GM21390 (cell line): Measurements from ENCODE around the gene PHKG1.
"Not testable (repeated sequence)": the region's sequence is repeated elsewhere in the genome, so short reads cannot be mapped to it uniquely, and the experiment has no call there.

Source experiments
- ATAC-seq: cut with Tn5 transposase; IDR thresholded peaks from one replicate; pipeline ENCODE4 v1.9.1; 2021; ENCODE audit not compliant: unreplicated experiment

The PHKG1 gene

DNA sequence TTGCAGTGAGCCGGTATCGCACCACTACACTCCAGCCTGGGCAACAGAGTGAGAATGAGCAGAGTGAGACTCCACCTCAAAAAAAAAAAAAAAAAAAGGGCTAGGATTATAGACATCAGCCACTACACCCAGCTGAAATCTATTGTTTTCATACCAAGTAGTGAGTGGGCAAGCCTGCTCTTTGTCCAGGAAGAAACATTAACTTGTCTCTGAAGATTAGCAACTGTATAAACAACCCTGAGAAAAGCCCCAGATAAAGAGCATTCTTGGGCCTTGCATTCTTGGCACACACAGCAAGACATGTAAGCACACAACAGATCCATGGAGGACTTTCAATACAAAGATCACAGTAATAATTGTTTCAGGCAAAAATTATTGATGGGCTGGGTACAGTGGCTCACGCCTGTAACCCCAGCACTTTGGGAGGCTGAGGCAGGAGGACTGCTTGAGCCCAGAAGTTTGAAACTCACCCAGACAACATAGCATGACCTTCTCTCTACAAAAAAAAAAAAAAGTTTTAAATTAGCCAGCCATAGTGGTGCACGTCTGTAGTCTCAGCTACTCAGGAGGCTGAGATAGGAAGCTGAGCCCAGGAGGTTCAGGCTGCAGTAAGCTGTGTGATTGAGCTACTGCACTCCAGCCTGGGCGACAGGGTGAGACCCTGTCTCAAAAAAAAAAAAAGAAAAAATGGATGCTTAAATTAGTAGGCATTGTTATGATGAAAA is 45.9 kb downstream of the PHKG1 start:
- ATAC-seq = no peak

DNA sequence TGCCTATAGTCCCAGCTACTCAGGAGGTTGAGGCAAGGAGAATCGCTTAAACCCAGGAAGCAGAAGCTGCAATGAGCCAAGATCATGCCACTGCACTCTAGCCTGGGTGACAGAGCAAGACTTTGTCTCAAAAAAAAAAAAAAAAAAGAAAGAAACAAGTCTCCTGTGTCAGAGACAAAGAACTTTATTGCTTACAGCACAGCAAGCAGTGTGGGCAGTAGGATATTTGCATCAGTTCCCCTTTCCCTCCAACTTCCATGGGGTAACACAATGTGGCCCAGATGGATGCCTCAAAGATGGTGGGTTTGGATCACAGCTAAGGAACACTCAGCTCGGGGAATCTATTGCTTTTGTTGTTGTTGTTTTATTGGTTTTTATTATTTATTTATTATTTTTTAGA is 47.0 kb downstream of the PHKG1 start:
- ATAC-seq = not testable (repeated sequence)

DNA sequence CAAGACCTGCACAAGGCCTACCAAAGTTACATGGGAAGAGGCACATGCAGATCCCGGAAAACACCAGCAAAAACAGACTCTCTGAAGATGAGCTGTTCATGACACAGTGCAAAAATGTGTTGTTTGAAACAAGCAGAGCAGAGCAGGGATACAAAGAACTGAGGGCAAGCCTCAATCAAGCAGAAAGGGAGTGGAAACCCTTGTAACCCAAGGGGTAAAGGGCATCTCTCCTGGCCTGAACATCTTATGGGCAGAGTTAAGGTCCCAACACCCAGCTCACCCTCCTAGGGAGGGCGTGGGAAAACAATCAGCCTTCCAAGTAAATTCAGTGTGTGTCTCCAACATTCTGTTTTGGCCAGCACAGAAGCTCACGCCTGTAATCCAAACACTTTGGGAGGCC is 52.0 kb downstream of the PHKG1 start:
- no peak for ATAC-seq

DNA sequence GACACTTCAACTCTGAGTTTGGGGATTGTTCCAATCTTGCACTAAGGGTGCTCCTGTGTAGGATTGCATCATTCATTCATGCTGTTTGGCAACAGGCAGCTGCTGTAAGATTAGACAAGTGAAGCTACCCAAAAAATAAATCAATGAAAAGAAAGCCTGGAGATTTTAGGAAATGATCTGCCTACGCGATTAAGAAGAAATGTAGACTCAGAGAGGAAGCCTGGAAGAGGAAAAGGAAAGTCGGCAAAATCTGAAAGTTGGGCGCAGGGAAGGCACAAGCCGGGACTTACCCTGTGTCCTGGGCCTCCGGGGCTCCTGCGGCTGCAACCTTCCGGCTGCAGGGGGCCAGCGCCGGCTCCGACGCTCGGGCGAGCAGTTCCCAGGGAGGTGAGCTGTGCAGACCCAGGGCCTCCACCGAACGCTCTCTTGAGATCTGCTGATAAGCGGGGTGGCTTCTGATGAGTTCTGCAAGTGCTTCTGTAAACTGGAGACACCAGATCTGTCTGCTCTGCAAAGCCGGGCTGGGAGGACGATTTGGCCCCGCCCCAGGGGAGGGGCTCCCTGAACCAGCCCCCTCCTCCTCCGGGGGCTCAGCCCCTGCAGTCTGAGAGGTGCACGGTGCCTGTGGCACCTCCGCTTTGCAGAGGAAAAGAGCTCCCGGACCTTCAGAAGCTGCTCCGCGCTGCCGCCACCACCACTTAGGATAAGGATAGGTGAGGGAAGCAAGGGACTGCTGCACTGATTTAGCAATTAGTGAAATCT is 58.9 kb downstream of the PHKG1 start:
- ATAC-seq = peak; percentile 97

GRCh38 chr7:56032578-56032977 is 60.2 kb downstream of the PHKG1 start:
- ATAC-seq = not testable (repeated sequence)

GRCh38 chr7:56031556-56031955 is 61.2 kb downstream of the PHKG1 start:
- ATAC-seq = not testable (repeated sequence)

DNA sequence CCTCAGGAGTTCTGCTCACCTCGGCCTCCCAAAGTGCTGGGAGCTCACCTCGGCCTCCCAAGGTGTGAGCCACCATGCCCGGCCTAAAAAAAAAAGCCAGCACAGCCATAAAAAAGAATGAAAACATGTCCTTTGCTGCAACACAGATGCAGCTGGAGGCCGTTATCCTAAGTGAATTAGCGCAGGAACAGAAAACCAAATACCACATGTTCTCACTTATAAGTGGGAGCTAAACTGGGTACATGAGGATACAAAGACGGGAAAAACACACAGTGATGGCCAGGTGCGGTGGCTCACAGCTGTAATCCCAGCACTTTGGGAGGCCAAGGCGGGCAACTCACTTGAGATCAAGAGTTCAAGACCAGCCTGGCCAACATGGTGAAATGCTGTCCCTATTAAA is 62.4 kb downstream of the PHKG1 start:
- ATAC-seq = no peak
